Transverse colon (tissue), 4 donors: ENCODE measurements around the gene ZNF334. TPM values are rescaled to one million over a fixed set of nuclear protein-coding genes. Genes with fewer than 3 reads are reported as not detected.

Source experiments
- DNase-seq: peaks from one replicate; pipeline ENCODE4 v3.0.0-alpha.2; 2019
- H3K27ac ChIP-seq, 4 donors: fragments of 200-600 bp; sonication (generic); 2 replicates each; pipeline ENCODE4 v1.5.1; 2016 to 2018; ENCODE audit warnings: inconsistent platforms in 4 of 4
- H3K27me3 ChIP-seq: fragments of 200-600 bp; sonication (generic); 2 replicates; pipeline ENCODE4 v1.5.1; 2017; ENCODE audit warnings: inconsistent platforms
- H3K36me3 ChIP-seq, 4 donors: fragments of 200-600 bp; sonication (generic); 2 replicates each; pipeline ENCODE4 v1.5.1; 2017 to 2019; ENCODE audit warnings: inconsistent platforms in 4 of 4
- H3K4me1 ChIP-seq, 4 donors: fragments of 200-600 bp; sonication (generic); 2 replicates each; pipeline ENCODE4 v1.5.1; 2017 to 2020; ENCODE audit warnings: inconsistent platforms in 4 of 4
- H3K4me3 ChIP-seq, 4 donors: fragments of 200-600 bp; sonication (generic); 1 replicate in 1 of 4; 2 replicates in 3 of 4; pipeline versions ENCODE4 v1.5.1 to v1.6.1; 2017 to 2019; ENCODE audit warnings: inconsistent platforms in 4 of 4
- H3K9me3 ChIP-seq, 2 donors: fragments of 200-600 bp; sonication (generic); 2 replicates each; pipeline ENCODE4 v1.5.1; 2017 to 2019; ENCODE audit warnings: inconsistent platforms in 2 of 2
- EP300 ChIP-seq: sonication (generic); formaldehyde crosslinking; IDR thresholded peaks from one replicate; pipeline ENCODE4 v1.6.1; 2017; ENCODE audit warnings: antibody characterized with exemption, low read depth
- POLR2A ChIP-seq: fragments of 450-650 bp; IDR thresholded peaks from one replicate; pipeline ENCODE4 v1.6.1; 2016; ENCODE audit warnings: antibody characterized with exemption, mild to moderate bottlenecking, moderate library complexity
- POLR2AphosphoS5 ChIP-seq, 3 donors: sonication (generic); formaldehyde crosslinking; IDR thresholded peaks; one replicate each; pipeline ENCODE4 v1.6.1; 2016; ENCODE audit warnings: antibody characterized with exemption in 3 of 3
- WGBS, 2 donors: methylation state at CpG; one replicate each; pipeline ENCODE4 v1.1.5; 2018; ENCODE audit warnings: low coverage in 1 of 2; 5-methylcytosine and 5-hydroxymethylcytosine counted together
- in situ Hi-C, 4 donors: fragments of 200-750 bp; cut with MboI; loops; one replicate each; pipeline versions ENCODE4 v1.15.0 to v1.15.1; 2017; ENCODE audit warnings: low sequenced_read_pairs in 3 of 4, low pct_ligation_motif_present in 1 of 4, low pct_unique_long_range_greater_than_20kb in 1 of 4
- intact Hi-C: fragments of 100-400 bp; cut with DNase I; formaldehyde crosslinking; loops from one replicate; pipeline ENCODE4 v1.15.1; 2023; ENCODE audit warnings: low total_unique reads
- total RNA-seq, 4 donors: library from RNA; depleted of rRNA; stranded (reverse); fragments of >200 nt; gene quantifications; one replicate each; pipeline ENCODE4 v1.1.0, GENCODE V29; 2016
- TF ChIP-seq, protein P1 (sequence below), 5 experiments: fragments of 200-600 bp in 3 of 5; fragments of 450-650 bp in 2 of 5; sonication (generic) in 3 of 5; IDR thresholded peaks; 1 replicate in 2 of 5; 2 replicates in 3 of 5; pipeline ENCODE4 v1.5.1; 2016 to 2017; ENCODE audit warnings: antibody characterized with exemption in 5 of 5, inconsistent platforms in 3 of 5, mild to moderate bottlenecking in 2 of 5, moderate library complexity in 1 of 5

Gene ZNF334
- total RNA-seq, 4 donors from 2014 or later, result 1.9 to 7.1 (median 4.7) TPM

- intact Hi-C loops, result loop anchor here (5.0 kb wide), 1 partner anchor 204 kb away; no protein-coding TSS in a partner anchor
- H3K4me3 ChIP-seq, result no peak overlapping the region
- in situ Hi-C loops, result no loop called here
- no peak overlapping the region for H3K27ac ChIP-seq
- H3K4me1 ChIP-seq, result no peaks in the 10 kb centered on the region
- DNase-seq, result no peak
- TF ChIP-seq EP300 (no peak), POLR2A (no peak), POLR2AphosphoS5 (IDR thresholded peaks at IDR 0.05) (no peak)
- TF ChIP-seq, protein P1, sequence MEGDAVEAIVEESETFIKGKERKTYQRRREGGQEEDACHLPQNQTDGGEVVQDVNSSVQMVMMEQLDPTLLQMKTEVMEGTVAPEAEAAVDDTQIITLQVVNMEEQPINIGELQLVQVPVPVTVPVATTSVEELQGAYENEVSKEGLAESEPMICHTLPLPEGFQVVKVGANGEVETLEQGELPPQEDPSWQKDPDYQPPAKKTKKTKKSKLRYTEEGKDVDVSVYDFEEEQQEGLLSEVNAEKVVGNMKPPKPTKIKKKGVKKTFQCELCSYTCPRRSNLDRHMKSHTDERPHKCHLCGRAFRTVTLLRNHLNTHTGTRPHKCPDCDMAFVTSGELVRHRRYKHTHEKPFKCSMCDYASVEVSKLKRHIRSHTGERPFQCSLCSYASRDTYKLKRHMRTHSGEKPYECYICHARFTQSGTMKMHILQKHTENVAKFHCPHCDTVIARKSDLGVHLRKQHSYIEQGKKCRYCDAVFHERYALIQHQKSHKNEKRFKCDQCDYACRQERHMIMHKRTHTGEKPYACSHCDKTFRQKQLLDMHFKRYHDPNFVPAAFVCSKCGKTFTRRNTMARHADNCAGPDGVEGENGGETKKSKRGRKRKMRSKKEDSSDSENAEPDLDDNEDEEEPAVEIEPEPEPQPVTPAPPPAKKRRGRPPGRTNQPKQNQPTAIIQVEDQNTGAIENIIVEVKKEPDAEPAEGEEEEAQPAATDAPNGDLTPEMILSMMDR (IDR thresholded peaks at IDR 0.05), result no peak
- 81 to 89% methylated on average over 8 of the region's 8 CpGs for WGBS, 2 donors
- H3K27me3 ChIP-seq, result peaks cover 27% of the 10 kb centered on the region
- no peaks in the 10 kb centered on the region for H3K36me3 ChIP-seq
- H3K9me3 ChIP-seq, result no peaks in the 10 kb centered on the region
Observed at GRCh38 chr20:46491354-46491753, 22.0 kb downstream of the ZNF334 start.

GRCh38 chr20:46488451-46488850 lies 24.9 kb downstream of the ZNF334 start:
- Histone ChIP-seq H3K4me3 (no peak overlapping the region), H3K36me3 (no peaks in the 10 kb centered on the region), H3K4me1 (no peaks in the 10 kb centered on the region), H3K9me3 (no peaks in the 10 kb centered on the region), H3K27ac (no peak overlapping the region), H3K27me3 (peaks cover 56% of the 10 kb centered on the region)
- intact Hi-C loops, result no loop called here
- TF ChIP-seq POLR2A (no peak), EP300 (no peak)
- in situ Hi-C loops, result no loop called here
- no peak for DNase-seq
- WGBS, 2 donors, result 61 to 96% methylated on average over 3 of the region's 3 CpGs

GRCh38 chr20:46487628-46488027 lies 25.7 kb downstream of the ZNF334 start:
- H3K4me3 ChIP-seq, result no peak overlapping the region
- H3K27me3 ChIP-seq, result peaks cover 63% of the 10 kb centered on the region
- DNase-seq, result no peak
- H3K9me3 ChIP-seq, result no peaks in the 10 kb centered on the region
- in situ Hi-C loops, result no loop called here
- no peak for TF ChIP-seq EP300
- H3K4me1 ChIP-seq, result no peaks in the 10 kb centered on the region
- H3K27ac ChIP-seq, result no peak overlapping the region
- intact Hi-C loops, result no loop called here
- 55 to 63% methylated on average over 2 of the region's 2 CpGs for WGBS, 2 donors
- no peaks in the 10 kb centered on the region for H3K36me3 ChIP-seq

DNA sequence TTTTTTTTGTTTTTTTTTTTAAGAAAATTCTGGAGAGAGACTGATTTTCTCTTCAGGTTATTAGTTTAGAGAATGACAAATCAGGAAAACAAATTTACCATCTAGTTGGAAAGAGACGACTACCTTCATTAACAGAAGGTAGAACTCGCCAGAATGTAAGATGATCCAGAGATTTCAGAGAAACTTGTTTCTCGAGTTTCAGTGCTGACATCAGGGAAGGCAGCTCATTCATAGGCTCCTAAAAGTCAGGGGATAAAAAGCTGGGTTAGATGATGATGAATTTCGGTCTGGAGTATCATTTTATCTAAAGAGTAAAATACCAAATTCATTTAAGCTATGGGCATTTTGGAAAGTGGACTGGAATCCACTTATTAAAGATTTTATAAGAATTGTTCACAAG lies 27.9 kb downstream of the ZNF334 start:
- no peaks in the 10 kb centered on the region for H3K36me3 ChIP-seq
- in situ Hi-C loops (no loop called here), intact Hi-C loops (no loop called here)
- no peak for DNase-seq
- H3K27ac ChIP-seq, result no peak overlapping the region
- no peaks in the 10 kb centered on the region for H3K9me3 ChIP-seq
- peaks cover 56% of the 10 kb centered on the region for H3K27me3 ChIP-seq
- H3K4me3 ChIP-seq, result no peak overlapping the region
- WGBS, 2 donors, result 35 to 51% methylated on average over 4 of the region's 4 CpGs
- no peaks in the 10 kb centered on the region for H3K4me1 ChIP-seq
- TF ChIP-seq POLR2AphosphoS5 (IDR thresholded peaks at IDR 0.05) (no peak), POLR2A (no peak), EP300 (no peak)
- TF ChIP-seq, protein P1 (IDR thresholded peaks at IDR 0.05), result no peak

DNA sequence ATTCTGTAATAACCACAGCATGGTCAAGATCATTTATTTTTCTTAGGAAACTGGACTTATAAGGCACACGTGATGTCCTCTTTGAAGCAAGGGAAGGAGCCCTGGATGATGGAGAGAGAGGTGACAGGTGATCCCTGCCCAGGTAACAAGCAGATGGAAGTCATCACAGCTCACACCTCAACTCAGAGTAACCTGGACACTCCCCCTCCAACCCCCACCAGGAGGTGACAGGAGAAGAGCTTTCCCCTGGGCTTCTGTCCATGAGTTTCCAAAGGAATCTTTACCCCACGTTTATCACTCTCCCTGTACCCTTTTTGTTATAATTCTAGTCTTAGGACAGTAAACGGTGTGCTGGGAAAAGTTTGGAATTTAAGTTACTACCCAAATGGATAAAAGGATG lies 28.4 kb downstream of the ZNF334 start:
- TF ChIP-seq EP300 (no peak), POLR2AphosphoS5 (IDR thresholded peaks at IDR 0.05) (no peak), POLR2A (no peak)
- TF ChIP-seq, protein P1 (IDR thresholded peaks at IDR 0.05), result no peak
- Histone ChIP-seq H3K27me3 (peaks cover 59% of the 10 kb centered on the region), H3K27ac (no peak overlapping the region), H3K4me3 (no peak overlapping the region), H3K4me1 (no peaks in the 10 kb centered on the region), H3K36me3 (no peaks in the 10 kb centered on the region), H3K9me3 (no peaks in the 10 kb centered on the region)
- intact Hi-C loops, result no loop called here
- 56 to 78% methylated on average over 3 of the region's 3 CpGs for WGBS, 2 donors
- DNase-seq, result no peak
- in situ Hi-C loops, result no loop called here
